B cell (primary cell): ENCODE data around the gene PCDH9. TPM values are rescaled to one million over a fixed set of nuclear protein-coding genes. Genes with fewer than 3 reads are reported as not detected.

Experiments
- ATAC-seq: fragments of 200-7000 bp; cut with Tn5 transposase; one replicate; pipeline ENCODE4 v1.10.0; 2021; ENCODE audit warnings: low read depth, mild to moderate bottlenecking, moderate number of reproducible peaks, moderate library complexity
- CTCF ChIA-PET: fragments of 350-600 bp; sonication (Branson Sonifier 250); formaldehyde crosslinking; loops from one replicate; lab custom pipeline; 2021; ENCODE audit warnings: antibody characterized with exemption, inconsistent platforms; lab: Charles Lee
- POLR2A ChIA-PET: fragments of 350-600 bp; sonication (Branson Sonifier 250); formaldehyde crosslinking; loops from one replicate; lab custom pipeline; 2021; ENCODE audit warnings: antibody characterized with exemption; lab: Charles Lee
- DNase-seq: peaks from one replicate; pipeline ENCODE4 v3.0.0; 2013
- H2AFZ ChIP-seq: 2 replicates; pipeline ENCODE4 v1.6.1; 2012; ENCODE audit warnings: mild to moderate bottlenecking, low read depth, low read length; ENCODE audit not compliant: insufficient read depth, poor library complexity, severe bottlenecking
- H3K27ac ChIP-seq, 2 donors: 1 replicate in 1 of 2; 2 replicates in 1 of 2; pipeline ENCODE4 v1.5.1; 2012 to 2013; ENCODE audit warnings: low read length in 2 of 2, mild to moderate bottlenecking in 2 of 2, moderate library complexity in 1 of 2
- H3K27me3 ChIP-seq, 4 experiments: fragments of 200-600 bp in 1 of 4; sonication (generic) in 1 of 4; replicated peaks in 1 of 4; 1 replicate in 2 of 4; 2 replicates in 2 of 4; pipeline versions ENCODE4 v1.6.1 to v1.7.0; 2013 to 2016; ENCODE audit warnings: low read length in 3 of 4, mild to moderate bottlenecking in 2 of 4, mixed read lengths in 1 of 4, moderate library complexity in 1 of 4; ENCODE audit not compliant: insufficient read depth in 4 of 4, control insufficient read depth in 3 of 4; ENCODE audit errors: control extremely low read depth in 1 of 4
- H3K36me3 ChIP-seq, 2 experiments: replicated peaks in 1 of 2; 1 replicate in 1 of 2; 2 replicates in 1 of 2; pipeline versions ENCODE4 v1.6.1 to v1.7.1; 2013; ENCODE audit warnings: low read length in 1 of 2; ENCODE audit not compliant: insufficient read depth in 2 of 2, control insufficient read depth in 1 of 2; ENCODE audit errors: control extremely low read depth in 1 of 2, extremely low read depth in 1 of 2
- H3K4me1 ChIP-seq, 2 donors: fragments of 200-600 bp in 1 of 2; sonication (generic) in 1 of 2; 1 replicate in 1 of 2; 2 replicates in 1 of 2; pipeline versions ENCODE4 v1.5.1 to v1.6.1; 2013 to 2017; ENCODE audit warnings: low read length in 2 of 2; ENCODE audit not compliant: control insufficient read depth in 2 of 2, insufficient read depth in 2 of 2
- H3K4me2 ChIP-seq: replicated peaks from 2 replicates; pipeline ENCODE3; 2012; ENCODE audit warnings: mild to moderate bottlenecking, low read depth, low read length; ENCODE audit not compliant: poor library complexity, severe bottlenecking
- H3K4me3 ChIP-seq, 5 experiments: fragments of 200-600 bp in 1 of 5; sonication (generic) in 1 of 5; 1 replicate in 3 of 5; 2 replicates in 2 of 5; pipeline versions ENCODE4 v1.5.1 to v1.7.0; 2011 to 2016; ENCODE audit warnings: low read length in 4 of 5, mild to moderate bottlenecking in 4 of 5, low read depth in 2 of 5, control low read depth in 1 of 5, moderate library complexity in 1 of 5; ENCODE audit not compliant: insufficient read depth in 1 of 5; ENCODE audit errors: control extremely low read depth in 1 of 5, extremely low read depth in 1 of 5
- H3K79me2 ChIP-seq: fragments of 200-600 bp; sonication (generic); one replicate; pipeline ENCODE4 v1.6.0; 2016; ENCODE audit warnings: low read length; ENCODE audit not compliant: control insufficient read depth, insufficient read depth
- H3K9ac ChIP-seq: fragments of 200-600 bp; sonication (generic); 2 replicates; pipeline ENCODE4 v1.6.1; 2017; ENCODE audit warnings: mild to moderate bottlenecking, low read length, moderate library complexity
- H3K9me3 ChIP-seq, 3 donors: one replicate each; pipeline versions ENCODE4 v1.6.1 to v1.7.1; 2013; ENCODE audit warnings: low read length in 2 of 3; ENCODE audit not compliant: control insufficient read depth in 2 of 3, insufficient read depth in 1 of 3; ENCODE audit errors: control extremely low read depth in 1 of 3
- H4K20me1 ChIP-seq: 2 replicates; pipeline ENCODE4 v1.6.0; 2012; ENCODE audit warnings: mild to moderate bottlenecking, low read length; ENCODE audit not compliant: insufficient read depth, control insufficient read depth, poor library complexity, severe bottlenecking
- H3K27ac Mint-ChIP-seq: one replicate; pipeline ENCODE4 v1.8.0; 2021; ENCODE audit warnings: mixed read lengths
- H3K27me3 Mint-ChIP-seq: one replicate; pipeline ENCODE4 v1.8.0; 2021; ENCODE audit warnings: mixed read lengths
- H3K4me1 Mint-ChIP-seq: one replicate; pipeline ENCODE4 v1.8.0; 2021; ENCODE audit warnings: mixed read lengths
- H3K4me3 Mint-ChIP-seq: one replicate; pipeline ENCODE4 v1.8.0; 2021; ENCODE audit warnings: mixed read lengths
- H3K9me3 Mint-ChIP-seq: one replicate; pipeline ENCODE4 v1.8.0; 2022; ENCODE audit warnings: mixed read lengths; ENCODE audit not compliant: insufficient read depth
- EZH2 ChIP-seq: IDR thresholded peaks from 2 replicates; pipeline ENCODE4 v1.6.1; 2012; ENCODE audit warnings: borderline replicate concordance, low read depth, mild to moderate bottlenecking, moderate library complexity, low read length; ENCODE audit not compliant: insufficient read depth, poor library complexity, severe bottlenecking
- WGBS: methylation state at CpG from one replicate; pipeline ENCODE4 v1.1.5; 2013; ENCODE audit warnings: missing lambda C conversion rate; ENCODE audit not compliant: insufficient coverage; 5-methylcytosine and 5-hydroxymethylcytosine counted together
- intact Hi-C: fragments of 100-400 bp; cut with micrococcal nuclease; formaldehyde crosslinking; loops from one replicate; pipeline ENCODE4 v1.10.0; 2022
- polyA plus RNA-seq: library from polyadenylated mRNA; depleted of rRNA; stranded (reverse); fragments of >200 nt; gene quantifications from 2 replicates; pipeline ENCODE4 v1.2.3, GENCODE V29; 2012
- total RNA-seq, 2 donors: library from RNA; stranded (reverse); fragments of 120-200 nt in 1 of 2; gene quantifications; 1 replicate in 1 of 2; 2 replicates in 1 of 2; pipeline versions ENCODE4 v1.2.3 to v1.2.4, GENCODE V29; 2013 to 2022
- TF ChIP-seq, protein P1 (sequence below): fragments of 200-600 bp; IDR thresholded peaks from one replicate; pipeline ENCODE4 v1.8.0; 2022; ENCODE audit warnings: antibody characterized with exemption, mild to moderate bottlenecking

PCDH9 gene
- total and polyA plus RNA-seq, 2 donors (not counting 1 experiment from before 2014, with no cell fraction given) = 13.1 to 21.8 TPM

DNA sequence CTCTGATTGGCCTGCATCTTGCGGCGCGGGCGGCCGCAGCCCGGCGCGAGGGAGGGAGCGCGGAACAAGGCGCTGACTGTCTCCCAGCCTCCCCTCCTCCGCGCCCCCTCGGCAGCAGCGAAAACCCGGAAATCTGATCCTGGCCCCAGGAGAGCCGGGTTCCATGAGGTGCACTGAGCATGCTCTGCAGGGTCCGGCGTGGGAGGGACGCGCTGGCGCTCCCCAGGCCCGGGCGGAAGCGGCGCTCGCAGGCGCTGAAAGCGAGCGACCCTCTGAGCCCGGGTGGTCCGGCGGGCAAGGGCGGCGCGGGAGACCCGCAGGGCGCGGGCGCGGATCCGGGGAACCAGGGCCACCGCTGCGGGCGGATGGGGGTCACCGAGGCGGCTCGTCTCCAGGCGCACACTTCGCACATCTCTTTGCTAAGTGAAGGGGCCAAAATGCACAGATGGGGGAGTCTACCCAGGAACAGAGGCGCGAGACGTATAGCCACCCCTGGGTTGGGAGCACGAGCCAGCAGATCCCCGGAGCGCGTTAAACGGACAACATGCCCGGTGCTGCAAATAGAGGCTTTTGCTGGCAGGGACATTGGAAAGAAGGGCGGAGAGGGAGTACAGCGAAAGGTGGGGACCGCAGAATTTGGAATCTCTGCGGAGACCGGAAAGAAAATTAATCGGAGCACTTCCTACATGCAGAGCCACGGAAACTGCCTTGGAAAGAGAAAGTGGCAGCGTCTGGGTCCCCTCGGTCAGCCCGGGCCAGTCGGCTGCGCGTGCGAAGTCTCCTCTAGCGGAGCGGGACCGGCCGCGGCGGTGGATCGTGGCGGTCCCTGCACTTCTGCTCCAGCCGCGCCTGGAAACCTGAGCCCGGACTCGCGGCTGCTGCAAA lies 510 bp upstream of the PCDH9 start:
- no peak for TF ChIP-seq EZH2
- TF ChIP-seq, protein P1, sequence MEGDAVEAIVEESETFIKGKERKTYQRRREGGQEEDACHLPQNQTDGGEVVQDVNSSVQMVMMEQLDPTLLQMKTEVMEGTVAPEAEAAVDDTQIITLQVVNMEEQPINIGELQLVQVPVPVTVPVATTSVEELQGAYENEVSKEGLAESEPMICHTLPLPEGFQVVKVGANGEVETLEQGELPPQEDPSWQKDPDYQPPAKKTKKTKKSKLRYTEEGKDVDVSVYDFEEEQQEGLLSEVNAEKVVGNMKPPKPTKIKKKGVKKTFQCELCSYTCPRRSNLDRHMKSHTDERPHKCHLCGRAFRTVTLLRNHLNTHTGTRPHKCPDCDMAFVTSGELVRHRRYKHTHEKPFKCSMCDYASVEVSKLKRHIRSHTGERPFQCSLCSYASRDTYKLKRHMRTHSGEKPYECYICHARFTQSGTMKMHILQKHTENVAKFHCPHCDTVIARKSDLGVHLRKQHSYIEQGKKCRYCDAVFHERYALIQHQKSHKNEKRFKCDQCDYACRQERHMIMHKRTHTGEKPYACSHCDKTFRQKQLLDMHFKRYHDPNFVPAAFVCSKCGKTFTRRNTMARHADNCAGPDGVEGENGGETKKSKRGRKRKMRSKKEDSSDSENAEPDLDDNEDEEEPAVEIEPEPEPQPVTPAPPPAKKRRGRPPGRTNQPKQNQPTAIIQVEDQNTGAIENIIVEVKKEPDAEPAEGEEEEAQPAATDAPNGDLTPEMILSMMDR = peak; percentile 4
- Histone ChIP-seq H3K4me2 (peak overlapping the region; percentile 91), H4K20me1 (no peaks in the 10 kb centered on the region), H3K4me3 (peak overlapping the region; percentile 79 to 94 (median 92)), H3K36me3 (peaks cover 0 to 2% of the 10 kb centered on the region in 2 experiments), H3K27ac (peak overlapping the region; percentile 31 to 74), H3K4me1 (peaks cover 20 to 27% of the 10 kb centered on the region in 2 donors), H3K9me3 (peaks cover 0 to 10% (median 3%) of the 10 kb centered on the region in 3 donors), H2AFZ (peak overlapping the region; percentile 94), H3K27me3 (peaks cover 0 to 7% (median 3%) of the 10 kb centered on the region in 4 experiments), H3K79me2 (peaks cover 29% of the 10 kb centered on the region), H3K9ac (peak overlapping the region; percentile 86)
- 1% methylated on average over 86 of the region's 86 CpGs for WGBS
- ChIA-PET POLR2A (no interaction called here), CTCF (interaction anchor here (1.5 to 2.1 kb wide), 3 partner anchors 8 to 237 kb away, joined by 4 to 9 read pairs (median 4); no protein-coding TSS in a partner anchor)
- DNase-seq (peak; percentile 93), ATAC-seq (peak; percentile 92)
- Mint-ChIP-seq H3K27me3 (peaks cover 5% of the 10 kb centered on the region), H3K27ac (no peak overlapping the region), H3K4me3 (no peak overlapping the region), H3K4me1 (peaks cover 18% of the 10 kb centered on the region), H3K9me3 (no peaks in the 10 kb centered on the region)
- intact Hi-C loops = loop anchor here (1.0 to 5.0 kb wide), 4 partner anchors 9 to 568 kb away; no protein-coding TSS in a partner anchor
